Measurements from ENCODE around the gene IL1R2. TPM values are rescaled to one million over a fixed set of nuclear protein-coding genes. Genes with fewer than 3 reads are reported as not detected.

IL1R2 gene
- total RNA-seq, 4 donors from 2014 or later: 2.1 to 13.1 (median 5.8) TPM

GRCh38 chr2:102041351-102041750, 49.6 kb downstream of the IL1R2 start:
- Histone ChIP-seq H3K4me3 (no peak overlapping the region), H3K27me3 (no peaks in the 10 kb centered on the region), H3K36me3 (no peaks in the 10 kb centered on the region), H3K4me1 (peaks cover 3 to 7% of the 10 kb centered on the region in 2 donors), H3K9me3 (no peaks in the 10 kb centered on the region), H3K27ac (peak overlapping the region in 1 of 4 donors; percentile 49)
- intact Hi-C loops (cut with DNase I; ENCODE audit: low total_unique reads): no loop called here
- peak; percentile 60 to 67 for DNase-seq
- TF ChIP-seq CTCF (IDR thresholded peaks at IDR 0.05 in 4 of 5, conservative IDR thresholded peaks at IDR 0.05 in 1 of 5) (no peak), POLR2A (IDR thresholded peaks at IDR 0.05) (no peak)
- ATAC-seq: peak; percentile 81
- in situ Hi-C loops (cut with MboI; ENCODE audit: low sequenced_read_pairs in 4 of 4): no loop called here

GRCh38 chr2:102042196-102043081, 50.7 kb downstream of the IL1R2 start:
- intact Hi-C loops (cut with DNase I; ENCODE audit: low total_unique reads) (no loop called here), in situ Hi-C loops (cut with MboI; ENCODE audit: low sequenced_read_pairs in 4 of 4) (no loop called here)
- H3K9me3 ChIP-seq: no peaks in the 10 kb centered on the region
- ATAC-seq (no peak), DNase-seq (no peak)
- H3K36me3 ChIP-seq: no peaks in the 10 kb centered on the region
- H3K27ac ChIP-seq: no peak overlapping the region
- H3K27me3 ChIP-seq: no peaks in the 10 kb centered on the region
- H3K4me3 ChIP-seq: no peak overlapping the region
- peaks cover 2 to 3% of the 10 kb centered on the region in 2 donors for H3K4me1 ChIP-seq
- no peak for TF ChIP-seq POLR2A (IDR thresholded peaks at IDR 0.05)

GRCh38 chr2:102043560-102043959, 51.8 kb downstream of the IL1R2 start:
- Histone ChIP-seq H3K9me3 (no peaks in the 10 kb centered on the region), H3K36me3 (no peaks in the 10 kb centered on the region), H3K4me1 (no peaks in the 10 kb centered on the region), H3K4me3 (no peak overlapping the region), H3K27ac (no peak overlapping the region), H3K27me3 (no peaks in the 10 kb centered on the region)
- ATAC-seq (no peak), DNase-seq (no peak)
- intact Hi-C loops (cut with DNase I; ENCODE audit: low total_unique reads) (no loop called here), in situ Hi-C loops (cut with MboI; ENCODE audit: low sequenced_read_pairs in 4 of 4) (no loop called here)
- TF ChIP-seq CTCF (IDR thresholded peaks at IDR 0.05 in 4 of 5, conservative IDR thresholded peaks at IDR 0.05 in 1 of 5): no peak
- TF ChIP-seq POLR2A (IDR thresholded peaks at IDR 0.05): no peak

GRCh38 chr2:102044235-102044896, 52.6 kb downstream of the IL1R2 start:
- Histone ChIP-seq H3K4me1 (peaks cover 4 to 7% of the 10 kb centered on the region in 2 donors), H3K36me3 (no peaks in the 10 kb centered on the region), H3K27me3 (no peaks in the 10 kb centered on the region), H3K9me3 (no peaks in the 10 kb centered on the region), H3K4me3 (no peak overlapping the region), H3K27ac (no peak overlapping the region)
- DNase-seq (no peak), ATAC-seq (no peak)
- intact Hi-C loops (cut with DNase I; ENCODE audit: low total_unique reads) (no loop called here), in situ Hi-C loops (cut with MboI; ENCODE audit: low sequenced_read_pairs in 4 of 4) (no loop called here)
- TF ChIP-seq CTCF (IDR thresholded peaks at IDR 0.05 in 4 of 5, conservative IDR thresholded peaks at IDR 0.05 in 1 of 5) (no peak), POLR2A (IDR thresholded peaks at IDR 0.05) (no peak)

- no peaks in the 10 kb centered on the region for H3K36me3 ChIP-seq
- no peak overlapping the region for H3K27ac ChIP-seq
- H3K9me3 ChIP-seq: no peaks in the 10 kb centered on the region
- H3K4me1 ChIP-seq: peaks cover 8 to 14% of the 10 kb centered on the region in 2 donors
- intact Hi-C loops (cut with DNase I; ENCODE audit: low total_unique reads) (no loop called here), in situ Hi-C loops (cut with MboI; ENCODE audit: low sequenced_read_pairs in 4 of 4) (no loop called here)
- no peaks in the 10 kb centered on the region for H3K27me3 ChIP-seq
- ATAC-seq (no peak), DNase-seq (no peak)
- TF ChIP-seq POLR2A (IDR thresholded peaks at IDR 0.05) (no peak), CTCF (IDR thresholded peaks at IDR 0.05 in 4 of 5, conservative IDR thresholded peaks at IDR 0.05 in 1 of 5) (no peak)
- no peak overlapping the region for H3K4me3 ChIP-seq
These were observed 53.3 kb downstream of the IL1R2 start for GRCh38 chr2:102044967-102045489.

Measured in gastrocnemius medialis (tissue), 4 donors.